HG02798 (cell line): ENCODE measurements around the gene HDAC4.
"Not testable (repeated sequence)": the region's sequence is repeated elsewhere in the genome, so short reads cannot be mapped to it uniquely, and the experiment has no call there.

ENCODE experiments used
- ATAC-seq: cut with Tn5 transposase; IDR thresholded peaks from one replicate; pipeline ENCODE4 v1.9.1; 2021; ENCODE audit warnings: mild to moderate bottlenecking; ENCODE audit not compliant: unreplicated experiment, poor library complexity

Gene HDAC4

GRCh38 chr2:239086325-239087020 is 314.3 kb downstream of the HDAC4 start:
- no peak for ATAC-seq

GRCh38 chr2:239085201-239085992 is 315.4 kb downstream of the HDAC4 start:
- ATAC-seq = no peak

GRCh38 chr2:239084007-239084406 is 316.8 kb downstream of the HDAC4 start:
- no peak for ATAC-seq

- ATAC-seq = no peak
Observed at GRCh38 chr2:239082425-239082824, 318.4 kb downstream of the HDAC4 start.

- no peak for ATAC-seq
Observed at GRCh38 chr2:239081622-239082021, 319.2 kb downstream of the HDAC4 start.

GRCh38 chr2:239081046-239081445 is 319.8 kb downstream of the HDAC4 start:
- no peak for ATAC-seq

GRCh38 chr2:239079671-239080294 is 321.0 kb downstream of the HDAC4 start:
- ATAC-seq = no peak

- no peak for ATAC-seq
Observed at GRCh38 chr2:239078128-239078924, 322.5 kb downstream of the HDAC4 start.

- ATAC-seq = no peak
Observed at GRCh38 chr2:239077260-239077659, 323.6 kb downstream of the HDAC4 start.

GRCh38 chr2:239075918-239076758 is 324.7 kb downstream of the HDAC4 start:
- no peak for ATAC-seq

- ATAC-seq = no peak
Observed at GRCh38 chr2:239073745-239074530, 326.9 kb downstream of the HDAC4 start.

GRCh38 chr2:239073270-239073669 is 327.6 kb downstream of the HDAC4 start:
- ATAC-seq = no peak

GRCh38 chr2:239072786-239073185 is 328.0 kb downstream of the HDAC4 start:
- no peak for ATAC-seq

GRCh38 chr2:239070466-239070865 is 330.4 kb downstream of the HDAC4 start:
- ATAC-seq = no peak

GRCh38 chr2:239069362-239070333 is 331.2 kb downstream of the HDAC4 start:
- ATAC-seq = not testable (repeated sequence)

GRCh38 chr2:239068411-239068810 is 332.4 kb downstream of the HDAC4 start:
- no peak for ATAC-seq

GRCh38 chr2:239067196-239067865 is 333.5 kb downstream of the HDAC4 start:
- no peak for ATAC-seq
